WTC11 (cell line): ENCODE results near the gene PNLDC1.
"Not testable (repeated sequence)": the region's sequence is repeated elsewhere in the genome, so short reads cannot be mapped to it uniquely, and the experiment has no call there.

Experiments
- JAZF1 ChIP-seq: fragments of 250-450 bp; sonication (Bioruptor Pico); IDR thresholded peaks from 2 replicates; pipeline ENCODE4 v1.9.0; 2021; ENCODE audit warnings: moderate library complexity, mild to moderate bottlenecking, inconsistent platforms
- NR3C1 ChIP-seq: sonication (generic); formaldehyde crosslinking; conservative IDR thresholded peaks from 2 replicates; pipeline ENCODE4 v1.8.1; 2023; ENCODE audit warnings: low read depth, mild to moderate bottlenecking, missing genetic modification reagents
- SMAD4 ChIP-seq: sonication (generic); formaldehyde crosslinking; IDR thresholded peaks from 2 replicates; pipeline ENCODE4 v1.8.0; 2022; ENCODE audit warnings: mild to moderate bottlenecking, missing genetic modification reagents
- STAT6 ChIP-seq: sonication (generic); formaldehyde crosslinking; conservative IDR thresholded peaks from 2 replicates; pipeline ENCODE4 v1.8.1; 2023; ENCODE audit warnings: mild to moderate bottlenecking, low read depth, missing genetic modification reagents, moderate library complexity
- TCF7 ChIP-seq: sonication (generic); formaldehyde crosslinking; IDR thresholded peaks from 2 replicates; pipeline ENCODE4 v1.8.0; 2022; ENCODE audit warnings: mild to moderate bottlenecking, low read depth, missing genetic modification reagents, moderate library complexity
- TF ChIP-seq, protein P1 (sequence below): fragments of 200-600 bp; IDR thresholded peaks from 2 replicates; pipeline ENCODE4 v1.8.0; 2022; ENCODE audit warnings: antibody characterized with exemption

- not testable (repeated sequence) for TF ChIP-seq JAZF1; STAT6 (CRISPR knock-in tag); TCF7; NR3C1; SMAD4 (CRISPR knock-in tag)
- TF ChIP-seq, protein P1, sequence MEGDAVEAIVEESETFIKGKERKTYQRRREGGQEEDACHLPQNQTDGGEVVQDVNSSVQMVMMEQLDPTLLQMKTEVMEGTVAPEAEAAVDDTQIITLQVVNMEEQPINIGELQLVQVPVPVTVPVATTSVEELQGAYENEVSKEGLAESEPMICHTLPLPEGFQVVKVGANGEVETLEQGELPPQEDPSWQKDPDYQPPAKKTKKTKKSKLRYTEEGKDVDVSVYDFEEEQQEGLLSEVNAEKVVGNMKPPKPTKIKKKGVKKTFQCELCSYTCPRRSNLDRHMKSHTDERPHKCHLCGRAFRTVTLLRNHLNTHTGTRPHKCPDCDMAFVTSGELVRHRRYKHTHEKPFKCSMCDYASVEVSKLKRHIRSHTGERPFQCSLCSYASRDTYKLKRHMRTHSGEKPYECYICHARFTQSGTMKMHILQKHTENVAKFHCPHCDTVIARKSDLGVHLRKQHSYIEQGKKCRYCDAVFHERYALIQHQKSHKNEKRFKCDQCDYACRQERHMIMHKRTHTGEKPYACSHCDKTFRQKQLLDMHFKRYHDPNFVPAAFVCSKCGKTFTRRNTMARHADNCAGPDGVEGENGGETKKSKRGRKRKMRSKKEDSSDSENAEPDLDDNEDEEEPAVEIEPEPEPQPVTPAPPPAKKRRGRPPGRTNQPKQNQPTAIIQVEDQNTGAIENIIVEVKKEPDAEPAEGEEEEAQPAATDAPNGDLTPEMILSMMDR = not testable (repeated sequence)
Observed at GRCh38 chr6:159849851-159850250, 49.8 kb downstream of the PNLDC1 start.
